HG03521 (cell line): ENCODE data around the gene MAN1C1.

Source experiments
- ATAC-seq: cut with Tn5 transposase; IDR thresholded peaks from one replicate; pipeline ENCODE4 v1.9.1; 2021; ENCODE audit warnings: mild to moderate bottlenecking, moderate library complexity; ENCODE audit not compliant: unreplicated experiment

MAN1C1 gene

GRCh38 chr1:25754470-25755181 lies 138.0 kb downstream of the MAN1C1 start:
- no peak for ATAC-seq

- ATAC-seq = no peak
These were observed 139.0 kb downstream of the MAN1C1 start for GRCh38 chr1:25755475-25756125.

- no peak for ATAC-seq
These were observed 139.6 kb downstream of the MAN1C1 start for GRCh38 chr1:25756215-25756614.

- no peak for ATAC-seq
These were observed 140.7 kb downstream of the MAN1C1 start for GRCh38 chr1:25757151-25757845.

- ATAC-seq = no peak
These were observed 141.2 kb downstream of the MAN1C1 start for GRCh38 chr1:25757846-25758185.

- no peak for ATAC-seq
These were observed 142.0 kb downstream of the MAN1C1 start for GRCh38 chr1:25758466-25759070.

GRCh38 chr1:25760122-25760719 lies 143.6 kb downstream of the MAN1C1 start:
- no peak for ATAC-seq

- ATAC-seq = no peak
These were observed 144.3 kb downstream of the MAN1C1 start for GRCh38 chr1:25760871-25761270.

GRCh38 chr1:25763493-25763892 lies 146.9 kb downstream of the MAN1C1 start:
- ATAC-seq = no peak

GRCh38 chr1:25765136-25765922 lies 148.7 kb downstream of the MAN1C1 start:
- ATAC-seq = no peak

- ATAC-seq = no peak
These were observed 149.5 kb downstream of the MAN1C1 start for GRCh38 chr1:25765923-25766589.

- no peak for ATAC-seq
These were observed 150.3 kb downstream of the MAN1C1 start for GRCh38 chr1:25766721-25767436.

GRCh38 chr1:25767437-25767770 lies 150.8 kb downstream of the MAN1C1 start:
- no peak for ATAC-seq

- ATAC-seq = no peak
These were observed 152.4 kb downstream of the MAN1C1 start for GRCh38 chr1:25768999-25769398.

GRCh38 chr1:25769625-25770383 lies 153.2 kb downstream of the MAN1C1 start:
- no peak for ATAC-seq

GRCh38 chr1:25770541-25771220 lies 154.1 kb downstream of the MAN1C1 start:
- no peak for ATAC-seq

GRCh38 chr1:25771221-25772114 lies 154.9 kb downstream of the MAN1C1 start:
- ATAC-seq = no peak
